Renal cortex interstitium (tissue), 11 donors: ENCODE results near the gene ANKH. TPM values are rescaled to one million over a fixed set of nuclear protein-coding genes. Genes with fewer than 3 reads are reported as not detected.
"Not testable (repeated sequence)": the region's sequence is repeated elsewhere in the genome, so short reads cannot be mapped to it uniquely, and the experiment has no call there.

Experiments
- DNase-seq, 11 donors: peaks; one replicate each; pipeline ENCODE4 v3.0.0-alpha.2; 2013; ENCODE audit warnings: low read depth in 9 of 11, low spot score in 4 of 11; ENCODE audit errors: extremely low read depth in 1 of 11
- polyA plus RNA-seq, 3 donors: library from polyadenylated mRNA; unstranded; fragments of 120-200 nt; gene quantifications; one replicate each; pipeline ENCODE4 v1.2.1, GENCODE V29; 2013; ENCODE audit not compliant: insufficient read length in 3 of 3

Gene ANKH
- polyA plus RNA-seq, 3 donors, result 9.6 to 16.1 (median 11.2) TPM

DNA sequence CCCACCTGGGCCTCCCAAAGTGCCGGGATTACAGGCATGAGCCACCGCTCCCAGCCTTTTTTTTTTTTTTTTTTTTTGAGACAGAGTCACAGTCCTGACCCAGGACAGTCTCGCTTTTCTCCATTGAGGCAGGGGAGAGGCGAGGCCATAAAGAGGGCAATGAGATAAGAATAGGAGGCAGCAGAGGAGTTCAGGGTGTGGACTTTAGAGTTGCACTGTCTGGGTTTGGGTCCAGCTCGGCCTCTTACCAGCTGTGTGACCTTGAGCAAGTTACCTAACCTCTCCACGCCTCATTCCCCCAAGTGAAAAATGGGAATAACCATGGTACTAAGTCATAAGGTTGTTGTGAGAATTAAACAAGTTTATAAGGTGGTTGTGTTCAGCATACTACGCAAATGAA, 24.6 kb upstream of the ANKH start:
- DNase-seq, result no peak

DNA sequence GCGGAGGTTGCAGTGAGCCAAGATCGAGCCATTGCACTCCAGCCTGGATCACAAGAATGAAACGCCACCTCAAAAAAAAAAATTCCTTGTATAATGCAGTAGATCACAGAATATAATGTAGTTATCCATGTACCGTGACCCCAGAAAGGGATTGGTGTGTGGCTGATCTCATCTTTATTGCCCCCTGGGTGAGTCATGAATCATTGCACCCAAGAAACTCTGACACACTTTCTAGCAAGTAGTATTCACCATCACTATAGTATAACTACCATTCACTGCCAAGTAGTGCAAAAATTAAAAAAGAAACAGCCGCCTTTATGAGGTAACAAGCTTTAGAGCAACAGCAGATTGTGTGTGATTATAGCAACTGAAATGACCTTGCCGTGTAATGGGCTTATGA, 23.7 kb upstream of the ANKH start:
- no peak for DNase-seq

DNA sequence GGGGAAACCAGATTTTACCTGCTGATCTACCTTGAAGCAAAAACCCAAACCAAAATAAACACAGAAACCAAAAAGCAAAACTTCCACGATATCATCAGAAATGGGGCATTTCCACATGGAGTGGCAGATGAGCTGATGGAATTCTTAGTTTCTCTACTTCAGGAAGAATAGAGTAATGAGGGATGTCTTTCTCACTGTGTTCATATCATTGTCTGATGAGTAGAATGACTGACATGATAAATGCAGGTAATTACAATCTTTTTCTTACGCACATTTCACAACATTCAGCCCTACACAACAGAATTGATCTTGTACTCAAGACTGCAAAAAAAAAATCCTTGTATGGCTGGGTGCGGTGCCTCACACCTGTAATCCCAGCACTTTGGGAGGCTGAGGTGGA, 23.2 kb upstream of the ANKH start:
- DNase-seq, result no peak

DNA sequence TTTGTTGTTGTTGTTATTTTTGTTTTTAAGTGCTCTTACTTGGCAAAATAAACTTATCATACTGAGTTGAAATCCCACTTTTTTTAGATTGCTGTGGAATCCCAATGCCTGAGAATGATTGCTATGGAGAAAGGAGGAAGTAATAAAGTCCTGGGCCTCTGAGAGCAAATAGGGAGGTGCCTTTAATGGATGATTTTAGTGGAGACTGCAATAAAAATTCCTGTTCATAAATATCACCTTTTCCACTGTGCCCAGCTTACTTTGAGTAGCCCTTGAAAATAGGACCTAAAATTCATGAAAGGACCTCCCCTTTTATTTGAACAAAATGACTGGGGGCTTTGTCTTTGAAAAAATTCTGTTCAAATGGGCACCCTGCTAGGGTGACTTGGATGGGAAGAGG, 21.8 kb upstream of the ANKH start:
- no peak for DNase-seq

DNA sequence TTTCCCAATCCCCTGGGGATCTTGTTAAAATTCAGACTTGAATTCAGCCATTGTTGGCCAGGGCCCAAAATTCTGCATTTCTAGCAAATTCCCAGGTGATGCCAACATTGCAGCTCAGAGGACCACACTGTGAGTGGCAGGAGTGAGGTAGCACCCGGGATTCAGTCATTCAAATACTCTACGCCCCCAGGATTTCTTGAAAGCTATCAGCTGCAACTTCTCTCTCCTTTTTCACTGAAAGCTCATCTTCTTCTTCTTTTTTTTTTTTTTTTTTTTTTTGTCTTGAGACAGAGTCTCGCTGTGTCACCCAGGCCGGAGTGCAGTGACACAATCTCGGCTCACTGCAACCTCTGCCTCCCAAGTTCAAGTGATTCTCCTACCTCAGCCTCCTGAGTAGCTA, 19.3 kb upstream of the ANKH start:
- no peak for DNase-seq

DNA sequence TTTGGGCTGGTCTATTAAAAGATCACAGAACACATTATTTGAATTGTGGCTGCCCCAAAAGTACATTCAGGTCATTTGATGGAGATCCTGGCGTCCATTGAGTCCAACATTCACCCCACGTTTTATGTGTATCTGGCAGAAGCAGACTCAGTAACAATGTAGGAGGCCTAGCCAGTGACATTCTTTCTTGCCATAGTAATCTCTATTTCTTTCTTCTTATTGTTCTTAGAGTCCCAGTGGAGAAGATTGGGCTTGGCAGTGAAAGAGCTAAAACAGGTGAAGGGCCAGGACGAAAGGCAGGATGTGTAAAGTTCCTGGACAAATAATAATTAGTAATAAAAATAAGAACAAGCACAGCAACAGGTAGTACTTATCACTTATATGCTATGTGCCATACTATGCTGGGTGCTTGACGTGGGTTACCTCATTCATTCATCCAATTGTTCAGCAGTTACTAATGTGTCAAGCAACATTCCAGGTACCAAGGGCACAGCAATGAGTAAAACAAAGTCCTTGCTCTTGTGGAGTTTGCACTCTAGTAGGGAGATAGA, 12.6 kb upstream of the ANKH start:
- DNase-seq, result no peak

DNA sequence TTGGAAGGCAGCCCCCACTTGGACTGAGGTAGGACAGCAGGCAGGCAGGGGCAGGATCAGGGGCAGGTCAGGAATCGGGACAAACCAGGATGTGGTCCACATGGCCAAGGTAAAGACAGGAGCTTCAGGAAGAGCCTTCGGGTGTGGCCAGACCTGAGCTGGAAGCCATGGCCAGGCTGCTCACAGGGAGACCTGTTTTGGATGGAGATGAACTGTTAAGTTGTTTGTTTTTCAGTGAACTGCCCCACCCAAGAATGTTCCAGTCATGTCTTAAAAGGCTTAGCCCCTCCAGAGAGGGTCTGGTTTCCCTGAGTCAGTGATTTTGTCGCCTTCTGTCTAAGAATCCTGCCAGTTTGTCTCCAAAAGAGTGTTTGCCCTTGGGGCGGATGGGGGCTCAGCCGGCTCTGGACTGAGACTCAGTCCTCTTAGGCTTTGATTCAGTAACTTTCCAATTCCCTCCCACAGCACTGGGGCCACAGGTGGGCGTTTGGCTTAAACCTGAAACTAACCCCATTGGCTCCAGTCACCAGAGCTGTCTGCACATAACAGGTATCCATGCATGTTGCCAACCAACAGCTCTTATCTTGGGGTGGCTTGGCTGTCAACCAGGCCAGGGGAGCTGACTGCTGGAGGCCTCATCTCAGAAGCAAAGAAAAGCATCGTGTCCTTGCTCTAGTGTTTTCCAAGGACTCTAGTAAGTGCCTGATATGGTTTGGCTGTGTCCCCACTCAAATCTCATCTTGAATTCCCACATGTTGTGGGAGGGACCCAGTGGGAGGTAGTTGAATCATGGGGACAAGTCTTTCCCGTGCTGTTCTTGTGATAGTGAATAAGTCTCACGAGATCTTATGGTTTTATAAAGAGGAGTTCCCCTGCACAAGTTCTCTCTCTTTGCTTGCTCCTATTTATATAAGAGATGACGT, 11.3 kb upstream of the ANKH start:
- DNase-seq, result no peak

DNA sequence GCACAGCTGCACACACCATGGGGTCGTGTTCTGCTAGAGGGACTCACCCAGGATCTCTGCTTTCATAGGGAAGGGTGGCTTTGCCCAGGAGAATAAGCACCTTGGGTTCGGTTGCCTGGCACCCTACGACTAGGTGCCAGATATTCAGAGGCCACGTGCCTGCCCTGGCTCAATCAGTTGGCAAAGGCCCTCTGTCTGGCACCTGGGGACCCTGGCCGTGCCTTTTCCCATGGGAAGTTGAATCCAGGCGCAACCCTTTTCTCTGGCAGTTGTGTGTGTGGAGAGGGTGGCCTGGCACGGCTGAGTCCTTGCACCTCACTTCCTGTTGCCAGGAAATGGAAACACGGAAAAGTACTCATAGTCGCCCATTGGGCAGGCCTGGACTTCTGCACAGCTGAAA, 10.2 kb upstream of the ANKH start:
- no peak for DNase-seq

DNA sequence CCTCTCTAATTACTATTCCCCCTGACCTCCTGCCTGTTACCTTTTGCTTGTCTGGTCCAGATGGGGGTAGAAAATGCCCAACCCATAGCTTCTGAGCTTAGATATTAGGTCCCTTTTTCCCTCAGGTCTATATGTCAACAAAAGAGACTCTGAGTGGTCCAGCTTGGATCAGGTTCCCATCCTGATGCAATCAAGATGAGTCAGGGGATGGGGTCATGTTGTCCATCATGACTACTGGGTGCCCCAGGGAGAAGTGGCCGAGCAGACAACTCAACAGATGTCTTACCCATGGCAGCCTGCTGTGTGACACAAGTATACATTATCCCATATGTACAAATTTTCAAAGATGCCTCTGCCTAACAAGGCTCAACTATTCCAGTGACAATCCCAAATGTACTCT, 9.1 kb upstream of the ANKH start:
- DNase-seq, result no peak

DNA sequence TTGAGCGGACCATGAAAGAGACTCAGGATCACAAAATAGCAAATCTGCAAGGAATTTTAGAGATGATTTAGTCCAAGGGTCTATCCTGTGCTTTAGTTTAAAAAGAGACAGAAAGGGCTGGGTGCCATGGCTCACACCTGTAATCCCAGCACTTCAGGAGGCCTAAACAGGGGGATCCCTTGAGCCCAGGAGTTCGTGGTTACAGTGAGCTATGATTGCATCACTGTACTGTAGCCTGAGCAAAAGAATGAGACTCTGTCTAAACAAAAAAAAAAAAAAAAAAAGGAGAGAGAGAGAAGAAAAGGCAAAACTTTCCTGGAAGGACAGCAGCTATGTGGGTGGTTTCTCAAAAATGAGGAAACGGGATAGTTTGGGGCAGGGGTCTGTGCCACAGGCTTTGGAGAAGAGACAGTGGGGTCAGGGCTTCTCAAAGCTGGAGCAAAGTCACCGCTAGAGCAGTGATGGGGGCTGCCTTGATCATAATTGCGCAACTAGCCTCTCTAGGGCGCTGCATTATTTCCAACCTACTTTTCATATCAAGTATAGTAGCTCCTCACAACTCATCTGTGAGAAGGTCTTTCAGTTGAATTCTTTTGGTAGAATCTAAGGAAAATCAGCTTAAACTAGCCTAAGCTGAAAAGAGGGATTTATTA, 8.5 kb upstream of the ANKH start:
- DNase-seq, result no peak

DNA sequence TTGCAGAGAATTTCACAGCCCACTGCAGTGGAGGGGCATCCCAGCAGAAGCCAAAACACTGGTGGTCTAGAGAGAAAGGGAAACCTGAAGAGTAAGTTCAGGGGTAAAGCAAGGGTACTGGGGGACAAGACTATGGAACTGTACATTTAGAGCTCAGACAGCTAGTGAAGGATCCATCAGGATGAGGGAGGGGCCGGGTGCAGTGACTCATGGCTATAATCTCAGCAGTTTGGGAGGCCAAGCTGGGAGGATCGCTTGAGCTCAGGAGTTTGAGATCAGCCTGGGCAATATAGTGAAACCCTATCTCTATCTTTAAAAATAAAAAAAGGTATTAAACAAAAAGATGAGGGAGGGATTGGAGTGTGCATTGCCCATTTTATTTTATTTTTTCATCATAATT, 7.8 kb upstream of the ANKH start:
- no peak for DNase-seq

DNA sequence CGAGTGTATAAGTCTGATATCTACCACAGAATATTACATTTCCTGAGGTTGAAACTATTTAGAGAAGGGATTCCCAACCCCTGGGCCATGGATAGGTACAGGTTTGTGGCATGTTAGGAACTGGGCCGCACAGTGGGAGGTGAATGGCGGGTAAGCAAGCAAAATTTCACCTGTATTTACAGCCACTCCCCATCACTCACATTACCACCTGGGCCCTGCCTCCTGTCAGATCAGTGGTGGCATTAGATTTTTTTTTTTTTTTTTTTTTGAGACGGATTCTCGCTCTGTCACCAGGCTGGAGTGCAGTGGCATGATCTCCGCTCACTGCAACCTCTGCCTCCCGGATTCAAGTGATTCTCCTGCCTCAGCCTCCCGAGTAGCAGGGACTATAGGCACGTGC, 6.6 kb upstream of the ANKH start:
- not testable (repeated sequence) for DNase-seq

DNA sequence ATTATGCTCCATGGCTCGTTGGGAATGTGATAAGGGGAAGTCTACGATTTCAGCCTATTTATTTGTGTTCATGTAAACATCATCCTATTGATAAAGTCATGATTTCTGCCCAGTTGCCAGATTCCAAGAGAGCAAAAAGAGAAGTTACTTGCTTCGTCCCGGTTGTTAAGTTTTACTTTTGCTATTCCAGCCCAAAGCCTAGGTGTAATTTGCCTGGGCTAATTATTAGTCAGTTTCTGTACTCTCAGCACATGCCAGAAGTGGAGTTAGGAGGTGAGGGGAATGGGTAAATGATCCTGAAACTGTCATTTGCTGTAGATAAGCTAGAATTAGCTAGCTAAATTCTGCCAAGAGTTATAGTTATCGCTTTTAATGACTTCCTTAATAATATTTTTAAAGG, 4.5 kb upstream of the ANKH start:
- no peak for DNase-seq

DNA sequence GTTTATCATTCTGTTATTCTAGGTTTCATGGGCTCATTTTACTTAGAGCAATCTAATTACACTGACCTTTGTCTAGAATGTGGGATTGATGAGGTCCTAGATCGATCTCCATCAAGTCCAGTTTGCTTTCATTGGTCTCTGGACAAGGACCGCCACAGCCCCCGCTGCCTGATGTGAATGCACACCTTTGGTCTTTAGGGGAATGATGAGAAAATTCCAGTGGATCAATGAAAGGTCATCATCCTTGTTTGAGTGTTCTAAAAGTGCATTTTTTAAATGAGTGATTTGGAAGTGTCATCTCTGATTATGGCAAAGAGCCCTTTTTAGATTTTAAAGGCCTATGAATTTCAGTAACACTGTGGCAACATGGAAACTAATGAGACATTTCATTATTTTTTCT, 2.2 kb upstream of the ANKH start:
- no peak for DNase-seq

DNA sequence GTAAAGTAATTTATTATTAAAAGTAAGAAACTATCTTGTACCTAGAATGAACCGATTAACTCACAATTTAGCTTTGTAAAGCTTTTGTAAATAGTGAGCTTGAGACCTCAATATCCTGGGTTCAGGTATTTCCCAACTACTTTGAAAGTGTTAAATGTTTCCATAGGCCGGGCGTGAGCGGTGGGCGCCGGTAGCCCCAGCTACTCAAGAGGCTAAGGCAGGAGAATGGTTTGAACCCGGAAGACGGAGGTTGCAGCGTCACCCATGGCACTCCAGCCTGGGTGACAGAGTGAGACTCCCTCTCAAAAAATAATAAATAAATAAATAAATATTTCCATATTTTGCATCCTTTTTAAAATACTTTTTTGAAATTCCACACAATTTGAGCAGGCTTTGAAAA, 1.5 kb upstream of the ANKH start:
- DNase-seq, result no peak

DNA sequence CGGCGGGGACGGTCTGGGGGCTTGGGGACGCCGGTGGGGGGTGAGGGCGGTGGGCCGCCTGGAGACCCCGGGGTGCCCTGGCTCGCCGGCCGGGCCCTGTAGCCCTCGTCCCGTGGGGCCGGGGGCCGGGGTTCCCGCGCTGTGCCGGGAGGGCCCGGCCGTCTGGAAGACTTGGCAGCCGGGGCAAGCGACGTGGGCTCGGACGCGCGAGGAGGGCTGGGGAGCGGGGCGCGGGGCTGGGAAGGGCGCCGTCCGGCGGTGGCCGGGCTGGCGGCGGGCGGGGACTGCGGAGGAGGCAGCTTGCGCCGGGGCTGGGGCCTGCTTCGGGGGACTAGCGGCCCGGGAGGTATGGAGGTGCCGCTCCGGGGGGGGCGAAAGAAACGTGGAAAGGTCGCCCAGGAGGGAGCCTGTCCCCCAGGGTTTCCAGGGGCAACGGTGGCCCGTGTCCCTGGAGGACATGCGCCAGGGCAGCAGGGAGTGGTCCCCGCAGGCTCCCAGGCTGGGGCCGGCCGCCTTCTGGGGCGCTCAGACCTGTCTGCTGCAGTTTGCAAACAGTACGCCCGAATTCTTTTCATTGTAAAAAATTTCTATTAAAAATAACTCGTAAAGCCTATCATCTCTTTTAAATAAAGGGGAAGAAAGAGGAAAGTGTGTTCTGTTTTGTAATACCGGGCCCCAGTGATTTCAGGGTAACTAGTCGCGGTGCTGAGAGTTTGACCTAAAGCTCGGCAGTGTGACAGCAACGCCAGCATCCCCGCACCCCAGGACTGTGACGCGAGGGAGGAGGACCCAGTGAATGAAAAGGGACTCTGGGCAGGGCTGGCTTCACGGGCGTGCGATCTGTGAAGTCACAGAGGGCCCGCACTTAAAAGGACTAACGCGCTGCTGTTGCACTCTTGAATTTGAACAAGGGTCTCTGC, 752 bp upstream of the ANKH start:
- peak in 4 of 11 donors; percentile 23 to 42 (median 30) for DNase-seq

DNA sequence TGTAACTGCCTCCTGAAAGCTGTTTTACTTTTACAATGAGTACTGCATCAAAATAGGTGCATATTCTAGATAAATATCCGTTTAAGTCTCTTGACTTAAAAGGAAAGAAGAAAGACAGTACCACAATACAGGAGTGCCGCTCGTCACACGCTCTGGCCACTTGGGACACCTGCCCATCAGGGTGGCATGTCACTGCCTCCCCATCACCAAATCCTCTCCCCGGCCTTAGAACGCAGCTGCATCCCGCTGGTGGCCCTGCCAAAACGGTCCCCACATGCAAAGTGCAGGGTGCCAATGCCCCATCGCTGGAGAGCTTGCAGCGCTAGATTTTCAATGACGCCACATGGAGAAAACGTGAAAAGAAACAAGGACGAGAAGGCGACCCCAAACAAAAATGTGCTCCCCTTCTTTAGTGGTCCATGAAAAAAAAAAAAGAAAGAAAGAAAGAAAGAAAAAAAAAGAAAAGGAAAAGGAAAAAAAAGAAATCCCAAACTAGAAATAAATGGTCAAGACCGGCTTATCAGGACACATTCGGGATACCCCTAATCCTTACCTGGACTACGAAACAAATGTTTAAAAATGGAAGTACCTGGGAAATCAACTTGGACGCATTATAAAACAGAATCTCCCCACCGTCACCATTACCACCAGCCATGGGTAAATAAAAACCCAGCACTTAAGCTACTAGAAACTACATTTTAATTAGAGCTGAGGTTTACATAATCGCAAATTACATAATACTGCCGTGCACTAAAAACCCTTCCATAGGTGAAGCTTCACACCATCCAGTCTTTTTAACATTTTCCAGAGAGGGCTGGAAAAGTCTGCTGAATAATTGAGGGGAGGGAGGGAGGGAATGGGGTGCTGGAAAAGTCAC, 1.0 kb downstream of the ANKH start:
- DNase-seq, result no peak

DNA sequence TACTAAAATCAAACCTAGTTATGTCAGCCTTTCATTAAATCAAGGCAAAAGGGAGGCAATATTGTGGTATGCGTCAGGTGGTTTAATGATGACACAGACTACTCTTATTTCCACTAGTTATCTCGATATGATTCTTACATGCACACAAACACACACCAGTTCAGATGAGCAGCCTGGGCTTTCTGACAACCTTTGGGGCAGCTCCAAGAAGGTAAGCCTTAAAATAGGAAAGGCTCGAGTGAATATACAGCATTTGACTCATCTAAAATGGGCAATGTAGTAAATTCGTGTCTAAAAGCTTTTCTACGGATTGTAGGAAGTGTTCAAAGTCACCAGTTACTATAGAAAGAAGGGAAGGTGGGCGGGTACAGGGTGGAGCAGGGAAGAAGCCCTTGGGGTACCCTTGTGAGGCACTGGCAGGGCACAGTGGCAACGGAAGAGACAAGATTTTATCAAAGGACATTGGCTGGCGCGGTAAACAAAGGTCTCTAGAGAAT, 1.9 kb downstream of the ANKH start:
- DNase-seq, result no peak
